Ovary (tissue), 3 donors: ENCODE data around the gene CHD5.

Experiments
- CTCF ChIP-seq, 3 donors: fragments of 450-650 bp in 2 of 3; fragments of 200-600 bp in 1 of 3; IDR thresholded peaks; one replicate each; pipeline versions ENCODE4 v1.5.1 to v1.8.0; 2016 to 2022; ENCODE audit warnings: antibody characterized with exemption in 3 of 3, mild to moderate bottlenecking in 1 of 3
- EP300 ChIP-seq: sonication (generic); formaldehyde crosslinking; IDR thresholded peaks from one replicate; pipeline ENCODE4 v1.6.1; 2017; ENCODE audit warnings: antibody characterized with exemption
- donor health status: DM: no; HTN: no; CAD: no.

- no peak for TF ChIP-seq EP300
- TF ChIP-seq CTCF (IDR thresholded peaks at IDR 0.05) = no peak
These were observed at the start of gene CHD5 for GRCh38 chr1:6180268-6180706.
